ENCODE data around the gene IMPA2. TPM values are rescaled to one million over a fixed set of nuclear protein-coding genes. Genes with fewer than 3 reads are reported as not detected.
"Not testable (repeated sequence)": the region's sequence is repeated elsewhere in the genome, so short reads cannot be mapped to it uniquely, and the experiment has no call there.

IMPA2 gene
- total RNA-seq, 6 experiments from 2014 or later = 32.3 to 51.1 (median 45.7) TPM

GRCh38 chr18:11960743-11961380 lies 20.4 kb upstream of the IMPA2 start:
- H3K27ac ChIP-seq = no peak overlapping the region
- no peak for DNase-seq
- no peak overlapping the region for H3K4me3 ChIP-seq
- H3K4me1 ChIP-seq = no peaks in the 10 kb centered on the region
- H3K27me3 ChIP-seq = no peaks in the 10 kb centered on the region
- TF ChIP-seq CTCF (IDR thresholded peaks at IDR 0.05) (no peak), POLR2A (IDR thresholded peaks at IDR 0.05) (no peak)
- intact Hi-C loops (cut with DNase I) = no loop called here
- 83% methylated on average over 15 of the region's 17 CpGs for WGBS (ENCODE audit: insufficient coverage, low coverage, low lambda C conversion rate, missing lambda C conversion rate)
- ATAC-seq = no peak
- no peaks in the 10 kb centered on the region for H3K9me3 ChIP-seq
- H3K36me3 ChIP-seq = no peaks in the 10 kb centered on the region

GRCh38 chr18:11962597-11962996 lies 18.7 kb upstream of the IMPA2 start:
- H3K4me1 ChIP-seq = no peaks in the 10 kb centered on the region
- intact Hi-C loops (cut with DNase I) = no loop called here
- WGBS (ENCODE audit: insufficient coverage, low coverage, low lambda C conversion rate, missing lambda C conversion rate) = 14% methylated on average over 1 of the region's 1 CpG
- H3K4me3 ChIP-seq = no peak overlapping the region
- no peak overlapping the region for H3K27ac ChIP-seq
- no peak for ATAC-seq
- no peaks in the 10 kb centered on the region for H3K27me3 ChIP-seq
- H3K36me3 ChIP-seq = no peaks in the 10 kb centered on the region
- no peak for TF ChIP-seq POLR2A (IDR thresholded peaks at IDR 0.05)
- TF ChIP-seq CTCF (IDR thresholded peaks at IDR 0.05) = no peak
- DNase-seq = no peak
- no peaks in the 10 kb centered on the region for H3K9me3 ChIP-seq

GRCh38 chr18:11963991-11964484 lies 17.3 kb upstream of the IMPA2 start:
- ATAC-seq (peak in 1 of 4 donors; percentile 26), DNase-seq (no peak)
- no peaks in the 10 kb centered on the region for H3K9me3 ChIP-seq
- no peaks in the 10 kb centered on the region for H3K27me3 ChIP-seq
- no peaks in the 10 kb centered on the region for H3K36me3 ChIP-seq
- no peak overlapping the region for H3K4me3 ChIP-seq
- intact Hi-C loops (cut with DNase I) = no loop called here
- WGBS (ENCODE audit: insufficient coverage, low coverage, low lambda C conversion rate, missing lambda C conversion rate) = 66% methylated on average over 2 of the region's 3 CpGs
- no peak for TF ChIP-seq CTCF (IDR thresholded peaks at IDR 0.05)
- TF ChIP-seq POLR2A (IDR thresholded peaks at IDR 0.05) = no peak
- H3K27ac ChIP-seq = no peak overlapping the region
- no peaks in the 10 kb centered on the region for H3K4me1 ChIP-seq

GRCh38 chr18:11969904-11970835 lies 11.1 kb upstream of the IMPA2 start:
- Histone ChIP-seq H3K36me3 (no peaks in the 10 kb centered on the region), H3K27me3 (no peaks in the 10 kb centered on the region), H3K27ac (no peak overlapping the region), H3K4me3 (no peak overlapping the region), H3K4me1 (no peaks in the 10 kb centered on the region), H3K9me3 (no peaks in the 10 kb centered on the region)
- no peak for DNase-seq
- TF ChIP-seq POLR2A (IDR thresholded peaks at IDR 0.05) (no peak), CTCF (IDR thresholded peaks at IDR 0.05) (no peak)
- ATAC-seq = no peak
- intact Hi-C loops (cut with DNase I) = no loop called here
- 76% methylated on average over 9 of the region's 9 CpGs for WGBS (ENCODE audit: insufficient coverage, low coverage, low lambda C conversion rate, missing lambda C conversion rate)

- H3K27ac ChIP-seq; DNase-seq; H3K36me3 ChIP-seq; intact Hi-C loops (cut with DNase I); ATAC-seq; H3K27me3 ChIP-seq; H3K4me3 ChIP-seq; H3K4me1 ChIP-seq; H3K9me3 ChIP-seq: not testable (repeated sequence)
- WGBS (ENCODE audit: insufficient coverage, low coverage, low lambda C conversion rate, missing lambda C conversion rate) = 88% methylated on average over 3 of the region's 8 CpGs
Observed at GRCh38 chr18:11970836-11971226, 10.5 kb upstream of the IMPA2 start.

Data from right lobe of liver (tissue), 6 donors.